Trophoblast cell (in vitro differentiated cells and primary cell): ENCODE data around the gene NOSIP.

Source experiments
- DNase-seq, 2 donors: peaks; one replicate each; pipeline ENCODE4 v3.0.0-alpha.2; 2016
- H2AFZ ChIP-seq: 2 replicates; pipeline ENCODE4 v1.6.1; 2013; ENCODE audit warnings: low read length, moderate library complexity, mild to moderate bottlenecking; ENCODE audit not compliant: insufficient read depth, poor library complexity
- H2AK5ac ChIP-seq: 2 replicates; pipeline ENCODE4 v1.6.1; 2013; ENCODE audit warnings: mild to moderate bottlenecking, low read length
- H2BK120ac ChIP-seq: 2 replicates; pipeline ENCODE4 v1.6.1; 2013; ENCODE audit warnings: low read length, mild to moderate bottlenecking, moderate library complexity; ENCODE audit not compliant: insufficient read depth, poor library complexity
- H2BK12ac ChIP-seq: 2 replicates; pipeline ENCODE4 v1.6.1; 2013; ENCODE audit warnings: mild to moderate bottlenecking, low read length, moderate library complexity
- H2BK5ac ChIP-seq: 2 replicates; pipeline ENCODE4 v1.6.1; 2013; ENCODE audit warnings: low read length, low read depth, moderate library complexity, mild to moderate bottlenecking; ENCODE audit not compliant: poor library complexity
- H3K14ac ChIP-seq: 2 replicates; pipeline ENCODE4 v1.6.1; 2013; ENCODE audit warnings: mild to moderate bottlenecking, low read length
- H3K18ac ChIP-seq: 2 replicates; pipeline ENCODE4 v1.6.1; 2013; ENCODE audit warnings: mild to moderate bottlenecking, low read length
- H3K23ac ChIP-seq: 2 replicates; pipeline ENCODE4 v1.6.1; 2013; ENCODE audit warnings: low read length
- H3K27ac ChIP-seq: 2 replicates; pipeline ENCODE4 v1.5.1; 2013; ENCODE audit warnings: low read depth, mild to moderate bottlenecking, inconsistent platforms, low read length, moderate library complexity
- H3K27me3 ChIP-seq: 2 replicates; pipeline ENCODE4 v1.6.1; 2013; ENCODE audit warnings: inconsistent platforms, mild to moderate bottlenecking, low read length, moderate library complexity; ENCODE audit not compliant: insufficient read depth
- H3K36me3 ChIP-seq, 2 experiments: 1 replicate in 1 of 2; 2 replicates in 1 of 2; pipeline ENCODE4 v1.6.1; 2013; ENCODE audit warnings: low read length in 2 of 2, mild to moderate bottlenecking in 2 of 2, moderate library complexity in 1 of 2; ENCODE audit not compliant: insufficient read depth in 2 of 2, control insufficient read depth in 1 of 2
- H3K4ac ChIP-seq: 2 replicates; pipeline ENCODE4 v1.6.1; 2013; ENCODE audit warnings: low read depth, mild to moderate bottlenecking, low read length, moderate library complexity
- H3K4me1 ChIP-seq, 2 experiments: 1 replicate in 1 of 2; 2 replicates in 1 of 2; pipeline ENCODE4 v1.6.1; 2013; ENCODE audit warnings: low read length in 2 of 2, mild to moderate bottlenecking in 2 of 2, moderate library complexity in 1 of 2; ENCODE audit not compliant: insufficient read depth in 2 of 2, control insufficient read depth in 1 of 2
- H3K4me2 ChIP-seq: 2 replicates; pipeline ENCODE4 v1.6.1; 2013; ENCODE audit warnings: inconsistent platforms, mild to moderate bottlenecking, low read length, moderate library complexity
- H3K4me3 ChIP-seq: 2 replicates; pipeline ENCODE4 v1.5.1; 2013; ENCODE audit warnings: mild to moderate bottlenecking, low read depth, low read length, inconsistent platforms
- H3K79me1 ChIP-seq: one replicate; pipeline ENCODE4 v1.6.1; 2013; ENCODE audit warnings: low read length
- H3K79me2 ChIP-seq: 2 replicates; pipeline ENCODE4 v1.6.1; 2013; ENCODE audit warnings: low read length, mild to moderate bottlenecking; ENCODE audit not compliant: control insufficient read depth, insufficient read depth, poor library complexity
- H3K9ac ChIP-seq: 2 replicates; pipeline ENCODE4 v1.6.1; 2013; ENCODE audit warnings: mild to moderate bottlenecking, low read length
- H3K9me3 ChIP-seq: 2 replicates; pipeline ENCODE4 v1.6.1; 2013; ENCODE audit warnings: low read depth, mild to moderate bottlenecking, control low read depth, inconsistent platforms, low read length; ENCODE audit not compliant: insufficient read depth
- H4K12ac ChIP-seq: 2 replicates; pipeline ENCODE4 v1.6.1; 2013; ENCODE audit warnings: low read depth, mild to moderate bottlenecking, low read length, moderate library complexity
- H4K8ac ChIP-seq: 2 replicates; pipeline ENCODE4 v1.6.1; 2013; ENCODE audit warnings: low read depth, mild to moderate bottlenecking, low read length, moderate library complexity
- H4K91ac ChIP-seq: one replicate; pipeline ENCODE4 v1.6.1; 2013; ENCODE audit warnings: low read depth, mild to moderate bottlenecking, low read length, moderate library complexity
- WGBS: extraction: QIAGEN DNeasy Blood & Tissue Kit; methylation state at CpG from one replicate; pipeline ENCODE4 v1.1.7; 2013; ENCODE audit warnings: missing lambda C conversion rate; ENCODE audit not compliant: insufficient read length, insufficient coverage; ENCODE audit errors: extremely low coverage; 5-methylcytosine and 5-hydroxymethylcytosine counted together

Gene NOSIP

GRCh38 chr19:49528211-49528771 is 52.1 kb downstream of the NOSIP start:
- Histone ChIP-seq H4K12ac (no peak overlapping the region), H2BK120ac (no peak overlapping the region), H2BK5ac (no peak overlapping the region), H3K27ac (no peak overlapping the region), H3K14ac (no peak overlapping the region), H3K79me1 (no peaks in the 10 kb centered on the region), H3K79me2 (no peaks in the 10 kb centered on the region), H3K36me3 (peaks cover 7% of the 10 kb centered on the region in 2 experiments), H3K23ac (no peak overlapping the region), H3K4me3 (peak overlapping the region; percentile 53), H2AFZ (peak overlapping the region; percentile 3), H3K27me3 (no peaks in the 10 kb centered on the region), H3K9ac (no peak overlapping the region), H3K4me1 (peaks cover 2 to 10% of the 10 kb centered on the region in 2 experiments), H3K18ac (no peak overlapping the region), H4K8ac (no peak overlapping the region), H3K4ac (no peak overlapping the region), H3K9me3 (no peaks in the 10 kb centered on the region), H2AK5ac (no peak overlapping the region), H3K4me2 (peak overlapping the region; percentile 69), H2BK12ac (no peak overlapping the region), H4K91ac (no peak overlapping the region)
- DNase-seq = no peak
- WGBS = no CpG with 5 or more reads among the region's 25 CpGs

- no peak overlapping the region for H2AFZ ChIP-seq
- H3K79me1 ChIP-seq = no peaks in the 10 kb centered on the region
- H3K23ac ChIP-seq = no peak overlapping the region
- no peak overlapping the region for H3K27ac ChIP-seq
- H2AK5ac ChIP-seq = no peak overlapping the region
- no peak overlapping the region for H3K4ac ChIP-seq
- H2BK120ac ChIP-seq = no peak overlapping the region
- H3K36me3 ChIP-seq = peaks cover 7% of the 10 kb centered on the region in 2 experiments
- no peaks in the 10 kb centered on the region for H3K9me3 ChIP-seq
- H4K91ac ChIP-seq = no peak overlapping the region
- H3K4me2 ChIP-seq = no peak overlapping the region
- H3K14ac ChIP-seq = no peak overlapping the region
- H4K8ac ChIP-seq = no peak overlapping the region
- no peak overlapping the region for H2BK5ac ChIP-seq
- no peak for DNase-seq
- H2BK12ac ChIP-seq = no peak overlapping the region
- no CpG with 5 or more reads among the region's 22 CpGs for WGBS
- no peak overlapping the region for H4K12ac ChIP-seq
- H3K4me3 ChIP-seq = peak overlapping the region; percentile 29
- no peaks in the 10 kb centered on the region for H3K79me2 ChIP-seq
- H3K27me3 ChIP-seq = no peaks in the 10 kb centered on the region
- H3K9ac ChIP-seq = no peak overlapping the region
- peaks cover 0 to 5% of the 10 kb centered on the region in 2 experiments for H3K4me1 ChIP-seq
- H3K18ac ChIP-seq = no peak overlapping the region
Observed at GRCh38 chr19:49524812-49525455, 55.4 kb downstream of the NOSIP start.

GRCh38 chr19:49520705-49521319 is 59.5 kb downstream of the NOSIP start:
- no peak overlapping the region for H2AFZ ChIP-seq
- H3K4me3 ChIP-seq = no peak overlapping the region
- no peak overlapping the region for H2AK5ac ChIP-seq
- no peak overlapping the region for H3K27ac ChIP-seq
- no peak overlapping the region for H3K18ac ChIP-seq
- H3K4ac ChIP-seq = no peak overlapping the region
- no peak overlapping the region for H3K14ac ChIP-seq
- no peak overlapping the region for H4K8ac ChIP-seq
- H2BK120ac ChIP-seq = no peak overlapping the region
- H4K12ac ChIP-seq = no peak overlapping the region
- H3K4me1 ChIP-seq = peaks cover 0 to 1% of the 10 kb centered on the region in 2 experiments
- H3K79me2 ChIP-seq = no peaks in the 10 kb centered on the region
- no peaks in the 10 kb centered on the region for H3K9me3 ChIP-seq
- H3K4me2 ChIP-seq = no peak overlapping the region
- no peak overlapping the region for H2BK5ac ChIP-seq
- H3K36me3 ChIP-seq = peaks cover 7% of the 10 kb centered on the region in 2 experiments
- H3K27me3 ChIP-seq = no peaks in the 10 kb centered on the region
- no peak overlapping the region for H2BK12ac ChIP-seq
- H3K9ac ChIP-seq = no peak overlapping the region
- no CpG with 5 or more reads among the region's 13 CpGs for WGBS
- H3K79me1 ChIP-seq = no peaks in the 10 kb centered on the region
- H4K91ac ChIP-seq = no peak overlapping the region
- no peak overlapping the region for H3K23ac ChIP-seq
- no peak for DNase-seq

DNA sequence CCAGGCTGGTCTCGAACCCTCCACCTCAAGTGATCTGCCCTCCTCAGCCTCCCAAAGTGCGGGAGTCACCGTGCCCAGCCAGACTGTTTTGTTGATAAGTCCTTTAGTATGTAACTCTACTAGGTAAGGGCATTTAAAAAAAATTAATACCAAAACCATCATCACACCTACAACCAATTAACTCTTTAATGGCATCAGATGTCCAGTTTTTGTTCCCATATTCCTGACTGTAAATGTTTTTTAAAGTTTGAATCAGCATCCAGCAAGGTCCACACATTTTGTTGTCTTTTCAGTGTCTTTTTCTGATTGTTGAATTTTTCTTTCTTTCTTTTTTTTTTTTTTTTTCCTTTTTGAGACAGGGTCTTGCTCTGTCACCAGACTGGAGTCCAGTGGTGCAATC is 62.3 kb downstream of the NOSIP start:
- Histone ChIP-seq H3K9ac (no peak overlapping the region), H4K8ac (no peak overlapping the region), H3K4me3 (no peak overlapping the region), H2BK120ac (no peak overlapping the region), H3K14ac (no peak overlapping the region), H3K18ac (no peak overlapping the region), H2AFZ (no peak overlapping the region), H3K4me2 (no peak overlapping the region), H2BK12ac (no peak overlapping the region), H4K12ac (no peak overlapping the region), H2BK5ac (no peak overlapping the region), H3K27ac (no peak overlapping the region), H4K91ac (no peak overlapping the region), H3K4ac (no peak overlapping the region), H3K23ac (no peak overlapping the region), H3K27me3 (no peaks in the 10 kb centered on the region), H3K4me1 (peaks cover 8 to 10% of the 10 kb centered on the region in 2 experiments), H2AK5ac (no peak overlapping the region), H3K9me3 (no peaks in the 10 kb centered on the region), H3K79me1 (peaks cover 4% of the 10 kb centered on the region), H3K79me2 (no peaks in the 10 kb centered on the region), H3K36me3 (peaks cover 0 to 3% of the 10 kb centered on the region in 2 experiments)
- WGBS = no CpG with 5 or more reads among the region's 3 CpGs
- no peak for DNase-seq
